Natural killer cell (primary cell): ENCODE measurements around the gene SYPL1. TPM values are rescaled to one million over a fixed set of nuclear protein-coding genes. Genes with fewer than 3 reads are reported as not detected.
A peak's percentile ranks its signal among the peaks of the same experiment; 100 is the strongest.

ENCODE experiments used
- ATAC-seq, 3 donors: fragments of 150-1000 bp in 2 of 3; fragments of 200-7000 bp in 1 of 3; cut with Tn5 transposase; 1 replicate in 1 of 3; 2 replicates in 2 of 3; pipeline ENCODE4 v1.10.0; 2021; ENCODE audit warnings: mild to moderate bottlenecking in 2 of 3, moderate library complexity in 2 of 3
- DNase-seq, 2 donors: peaks; one replicate each; pipeline versions ENCODE4 v3.0.0 to v3.0.0-alpha.2; 2013 to 2021; ENCODE audit warnings: mixed read lengths in 1 of 2
- H3K27ac ChIP-seq: one replicate; pipeline ENCODE4 v1.5.1; 2013; ENCODE audit warnings: mild to moderate bottlenecking, low read length
- H3K27me3 ChIP-seq: one replicate; pipeline ENCODE4 v1.6.1; 2013; ENCODE audit warnings: low read length; ENCODE audit not compliant: control insufficient read depth, insufficient read depth
- H3K36me3 ChIP-seq: one replicate; pipeline ENCODE4 v1.6.1; 2013; ENCODE audit warnings: low read length; ENCODE audit not compliant: control insufficient read depth, insufficient read depth
- H3K4me1 ChIP-seq: one replicate; pipeline ENCODE4 v1.6.1; 2013; ENCODE audit warnings: low read length; ENCODE audit not compliant: control insufficient read depth, insufficient read depth
- H3K4me3 ChIP-seq: one replicate; pipeline ENCODE4 v1.5.1; 2013; ENCODE audit warnings: low read length
- H3K9me3 ChIP-seq: one replicate; pipeline ENCODE4 v1.6.1; 2013; ENCODE audit warnings: low read length; ENCODE audit not compliant: control insufficient read depth, insufficient read depth
- H3K27ac Mint-ChIP-seq, 2 donors: one replicate each; pipeline ENCODE4 v1.8.0; 2022; ENCODE audit warnings: mild to moderate bottlenecking in 2 of 2, mixed read lengths in 2 of 2, moderate library complexity in 1 of 2
- H3K27me3 Mint-ChIP-seq, 2 donors: one replicate each; pipeline ENCODE4 v1.8.0; 2022; ENCODE audit warnings: low read depth in 2 of 2, mixed read lengths in 2 of 2
- H3K36me3 Mint-ChIP-seq: one replicate; pipeline ENCODE4 v1.8.0; 2022; ENCODE audit warnings: mixed read lengths
- H3K4me1 Mint-ChIP-seq, 2 donors: one replicate each; pipeline ENCODE4 v1.8.0; 2022; ENCODE audit warnings: mixed read lengths in 2 of 2
- H3K4me3 Mint-ChIP-seq: one replicate; pipeline ENCODE4 v1.8.0; 2022; ENCODE audit warnings: mild to moderate bottlenecking, moderate library complexity, mixed read lengths
- H3K9me3 Mint-ChIP-seq, 2 donors: one replicate each; pipeline ENCODE4 v1.8.0; 2022; ENCODE audit warnings: mixed read lengths in 2 of 2
- WGBS: methylation state at CpG from one replicate; pipeline ENCODE4 v1.1.7; 2013; ENCODE audit warnings: missing lambda C conversion rate; ENCODE audit not compliant: insufficient coverage; 5-methylcytosine and 5-hydroxymethylcytosine counted together
- intact Hi-C: fragments of 100-400 bp; cut with micrococcal nuclease; formaldehyde crosslinking; loops from one replicate; pipeline ENCODE4 v1.14.2; 2022
- total RNA-seq, 4 donors: library from RNA; stranded (reverse); fragments of 120-200 nt in 1 of 4; gene quantifications; one replicate each; pipeline versions ENCODE4 v1.2.3 to v1.2.4, GENCODE V29; 2013 to 2022
- TF ChIP-seq, protein P1 (sequence below): fragments of 200-600 bp; IDR thresholded peaks from one replicate; pipeline ENCODE4 v1.8.0; 2022; ENCODE audit warnings: antibody characterized with exemption

Gene SYPL1
- total RNA-seq, 3 donors from 2014 or later (not counting 1 experiment from before 2014, with no cell fraction given): 13.1 to 22.2 (median 14.9) TPM

DNA sequence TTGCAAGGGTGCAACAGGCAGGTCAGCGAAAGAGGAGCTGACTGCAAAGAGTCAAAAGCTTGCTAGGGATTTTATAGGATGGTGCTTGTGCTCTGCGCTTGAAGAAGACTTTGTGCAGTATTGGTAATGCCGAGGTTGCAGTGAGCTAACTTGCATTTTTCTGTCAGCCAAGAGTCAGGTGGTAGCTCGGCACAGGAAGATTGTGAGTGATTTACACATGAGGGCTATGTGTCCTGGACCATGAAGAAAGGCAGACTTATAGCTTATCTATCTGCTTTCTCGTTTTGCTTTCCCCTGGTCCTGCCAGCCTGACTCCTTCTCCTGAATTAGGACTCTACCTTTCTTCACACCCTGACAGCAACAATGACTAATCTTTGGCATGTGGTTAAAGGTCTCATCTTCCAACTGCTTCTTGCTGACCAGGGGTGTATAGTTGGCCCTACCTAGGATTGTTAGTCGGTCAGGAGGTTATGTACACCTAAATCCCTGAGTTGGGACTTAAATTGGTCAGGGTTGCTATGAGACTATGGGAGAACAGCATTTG is 4.1 kb upstream of the SYPL1 start:
- Histone ChIP-seq H3K4me3 (no peak overlapping the region), H3K4me1 (peaks cover 15% of the 10 kb centered on the region), H3K27me3 (no peaks in the 10 kb centered on the region), H3K36me3 (no peaks in the 10 kb centered on the region), H3K27ac (peak overlapping the region; percentile 45), H3K9me3 (no peaks in the 10 kb centered on the region)
- TF ChIP-seq, protein P1, sequence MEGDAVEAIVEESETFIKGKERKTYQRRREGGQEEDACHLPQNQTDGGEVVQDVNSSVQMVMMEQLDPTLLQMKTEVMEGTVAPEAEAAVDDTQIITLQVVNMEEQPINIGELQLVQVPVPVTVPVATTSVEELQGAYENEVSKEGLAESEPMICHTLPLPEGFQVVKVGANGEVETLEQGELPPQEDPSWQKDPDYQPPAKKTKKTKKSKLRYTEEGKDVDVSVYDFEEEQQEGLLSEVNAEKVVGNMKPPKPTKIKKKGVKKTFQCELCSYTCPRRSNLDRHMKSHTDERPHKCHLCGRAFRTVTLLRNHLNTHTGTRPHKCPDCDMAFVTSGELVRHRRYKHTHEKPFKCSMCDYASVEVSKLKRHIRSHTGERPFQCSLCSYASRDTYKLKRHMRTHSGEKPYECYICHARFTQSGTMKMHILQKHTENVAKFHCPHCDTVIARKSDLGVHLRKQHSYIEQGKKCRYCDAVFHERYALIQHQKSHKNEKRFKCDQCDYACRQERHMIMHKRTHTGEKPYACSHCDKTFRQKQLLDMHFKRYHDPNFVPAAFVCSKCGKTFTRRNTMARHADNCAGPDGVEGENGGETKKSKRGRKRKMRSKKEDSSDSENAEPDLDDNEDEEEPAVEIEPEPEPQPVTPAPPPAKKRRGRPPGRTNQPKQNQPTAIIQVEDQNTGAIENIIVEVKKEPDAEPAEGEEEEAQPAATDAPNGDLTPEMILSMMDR: no peak
- 67% methylated on average over 6 of the region's 6 CpGs for WGBS
- H3K9me3 Mint-ChIP-seq: no peaks in the 10 kb centered on the region
- no peak overlapping the region for H3K4me3 Mint-ChIP-seq
- peaks cover 3 to 9% of the 10 kb centered on the region in 2 donors for H3K4me1 Mint-ChIP-seq
- H3K27me3 Mint-ChIP-seq: peaks cover 7 to 11% of the 10 kb centered on the region in 2 donors
- intact Hi-C loops: loop anchor here (10.0 kb wide), 1 partner anchor 169 kb away; the partner anchor contains the start of gene NAMPT
- ATAC-seq (no peak), DNase-seq (no peak)
- no peaks in the 10 kb centered on the region for H3K36me3 Mint-ChIP-seq
- no peak overlapping the region for H3K27ac Mint-ChIP-seq

DNA sequence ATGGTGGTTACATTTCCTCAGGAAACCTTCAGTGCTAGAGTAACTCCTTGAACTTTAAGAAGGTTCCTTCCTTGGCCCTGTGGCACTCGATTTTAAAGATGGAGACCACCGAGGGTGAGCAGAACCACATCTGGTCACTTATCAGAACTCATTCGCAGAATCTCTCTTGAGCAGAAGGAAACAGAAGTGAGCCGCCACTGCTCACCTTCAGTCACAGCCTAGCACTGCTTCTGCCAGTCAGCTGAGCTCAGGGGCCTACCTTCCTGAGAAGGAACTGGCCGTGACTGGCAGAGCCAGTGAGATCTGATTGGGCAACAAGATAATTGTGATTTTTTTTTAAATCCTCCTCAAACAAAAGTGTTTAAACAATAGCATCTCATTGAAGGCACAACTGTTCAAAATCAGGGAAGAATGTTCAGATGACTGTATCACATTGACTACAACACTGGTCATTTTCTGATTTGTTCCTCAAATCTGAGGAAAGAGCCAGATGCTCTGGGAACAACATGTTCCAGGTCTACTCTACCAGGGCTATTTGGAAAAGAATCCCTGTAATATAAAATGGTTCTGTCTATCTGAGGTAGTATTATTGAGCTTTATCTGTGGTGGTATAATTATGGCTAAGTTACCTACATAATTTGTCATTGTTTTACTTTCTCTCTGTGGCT is 2.7 kb upstream of the SYPL1 start:
- WGBS: 31% methylated on average over 5 of the region's 5 CpGs
- Histone ChIP-seq H3K4me3 (no peak overlapping the region), H3K27me3 (no peaks in the 10 kb centered on the region), H3K27ac (peak overlapping the region; percentile 31), H3K9me3 (no peaks in the 10 kb centered on the region), H3K36me3 (no peaks in the 10 kb centered on the region), H3K4me1 (peaks cover 17% of the 10 kb centered on the region)
- Mint-ChIP-seq H3K27ac (peak overlapping the region in 1 of 2 donors; percentile 41), H3K4me1 (peaks cover 15 to 23% of the 10 kb centered on the region in 2 donors), H3K27me3 (peaks cover under 1 to 5% of the 10 kb centered on the region in 2 donors), H3K36me3 (no peaks in the 10 kb centered on the region), H3K4me3 (peak overlapping the region; percentile 43), H3K9me3 (no peaks in the 10 kb centered on the region)
- TF ChIP-seq, protein P1: no peak
- peak in 1 of 2 donors; percentile 47 for DNase-seq
- no peak for ATAC-seq
- intact Hi-C loops: loop anchor here (5.0 to 10.0 kb wide), 2 partner anchors 58 to 170 kb away; partner anchors contain the start of gene NAMPT

GRCh38 chr7:106112972-106113421 is 885 bp upstream of the SYPL1 start:
- Histone ChIP-seq H3K4me1 (peaks cover 17% of the 10 kb centered on the region), H3K27me3 (no peaks in the 10 kb centered on the region), H3K36me3 (no peaks in the 10 kb centered on the region), H3K27ac (peak overlapping the region; percentile 88), H3K9me3 (no peaks in the 10 kb centered on the region), H3K4me3 (peak overlapping the region; percentile 56)
- DNase-seq (no peak), ATAC-seq (no peak)
- Mint-ChIP-seq H3K27ac (peak overlapping the region; percentile 84), H3K4me3 (peak overlapping the region; percentile 94), H3K27me3 (peaks cover 7 to 13% of the 10 kb centered on the region in 2 donors), H3K9me3 (no peaks in the 10 kb centered on the region), H3K36me3 (no peaks in the 10 kb centered on the region), H3K4me1 (peaks cover 30 to 38% of the 10 kb centered on the region in 2 donors)
- intact Hi-C loops: loop anchor here (5.0 to 10.0 kb wide), 2 partner anchors 56 to 172 kb away; partner anchors contain the start of gene NAMPT
- TF ChIP-seq, protein P1: no peak
- WGBS: 87% methylated on average over 17 of the region's 17 CpGs
